AG04450 (cell line): ENCODE data around the gene SIKE1. TPM values are rescaled to one million over a fixed set of nuclear protein-coding genes. Genes with fewer than 3 reads are reported as not detected.

Experiments used
- CTCF ChIA-PET: fragments of 300-600, 350-600 bp; formaldehyde crosslinking; extraction: SDS; loops from one replicate; lab custom pipeline; 2022; ENCODE audit warnings: antibody characterized with exemption, inconsistent platforms; lab: Charles Lee
- POLR2A ChIA-PET: fragments of 350-600 bp; formaldehyde crosslinking; extraction: SDS; loops from one replicate; lab custom pipeline; 2021; ENCODE audit warnings: antibody characterized with exemption, inconsistent platforms; lab: Yijun Ruan, JAX
- DNase-seq: peaks from one replicate; pipeline ENCODE4 v3.0.0-alpha.2; 2011; ENCODE audit warnings: low read depth, low spot score
- H3K27ac ChIP-seq: one replicate; pipeline ENCODE4 v1.5.1; 2012; ENCODE audit warnings: low read depth, low read length, control low read depth
- H3K27me3 ChIP-seq: one replicate; pipeline ENCODE4 v1.6.0; 2012; ENCODE audit warnings: low read length; ENCODE audit not compliant: control insufficient read depth, insufficient read depth
- H3K4me3 ChIP-seq: 2 replicates; pipeline ENCODE4 v1.5.1; 2011; ENCODE audit warnings: mild to moderate bottlenecking, low read depth, low read length, control low read depth
- H3K9me3 ChIP-seq: 2 replicates; pipeline ENCODE4 v1.5.1; 2012; ENCODE audit warnings: low read length; ENCODE audit not compliant: control insufficient read depth, insufficient read depth
- CTCF ChIP-seq: IDR thresholded peaks from 2 replicates; pipeline ENCODE4 v1.5.1; 2011; ENCODE audit warnings: low read depth, low read length, control low read depth, inconsistent platforms
- polyA plus RNA-seq: library from polyadenylated mRNA; depleted of rRNA; stranded (reverse); fragments of >200 nt; gene quantifications from 2 replicates; pipeline ENCODE4 v1.2.3, GENCODE V29; 2011

The SIKE1 gene
- polyA plus RNA-seq, 1 experiment: 58.5 TPM

GRCh38 chr1:114746450-114747121 lies 33.9 kb downstream of the SIKE1 start:
- Histone ChIP-seq H3K4me3 (no peak overlapping the region), H3K27ac (no peak overlapping the region), H3K9me3 (no peaks in the 10 kb centered on the region), H3K27me3 (no peaks in the 10 kb centered on the region)
- no peak for TF ChIP-seq CTCF
- no peak for DNase-seq
- ChIA-PET CTCF (interaction anchor here (0.9 kb wide), 1 partner anchor 400 kb away, joined by 3 read pairs; no protein-coding TSS in a partner anchor), POLR2A (no interaction called here)

GRCh38 chr1:114745291-114745690 lies 35.2 kb downstream of the SIKE1 start:
- Histone ChIP-seq H3K27me3 (no peaks in the 10 kb centered on the region), H3K27ac (no peak overlapping the region), H3K9me3 (no peaks in the 10 kb centered on the region), H3K4me3 (no peak overlapping the region)
- TF ChIP-seq CTCF: no peak
- CTCF ChIA-PET: interaction anchor here (0.7 to 1.1 kb wide), 2 partner anchors 398 to 463 kb away, joined by 3 read pairs; no protein-coding TSS in a partner anchor
- no peak for DNase-seq
- POLR2A ChIA-PET: interaction anchor here (1.4 kb wide), 1 partner anchor 8 kb away, joined by 4 read pairs; no protein-coding TSS in a partner anchor

GRCh38 chr1:114741963-114742746 lies 38.3 kb downstream of the SIKE1 start:
- POLR2A ChIA-PET: interaction anchor here (1.0 kb wide), 1 partner anchor 15 kb away, joined by 4 read pairs; the partner anchor contains the start of gene CSDE1
- DNase-seq: no peak
- CTCF ChIA-PET: no interaction called here
- no peak for TF ChIP-seq CTCF
- Histone ChIP-seq H3K27me3 (no peaks in the 10 kb centered on the region), H3K4me3 (no peak overlapping the region), H3K9me3 (no peaks in the 10 kb centered on the region), H3K27ac (no peak overlapping the region)

- Histone ChIP-seq H3K9me3 (no peaks in the 10 kb centered on the region), H3K27ac (no peak overlapping the region), H3K4me3 (no peak overlapping the region), H3K27me3 (no peaks in the 10 kb centered on the region)
- ChIA-PET CTCF (no interaction called here), POLR2A (no interaction called here)
- TF ChIP-seq CTCF: no peak
- DNase-seq: no peak
Observed at GRCh38 chr1:114740331-114740730, 40.2 kb downstream of the SIKE1 start.
